Measurements from ENCODE around the gene SRRM5. TPM values are rescaled to one million over a fixed set of nuclear protein-coding genes. Genes with fewer than 3 reads are reported as not detected.

SRRM5 gene
- total RNA-seq, 1 donor: under 0.01 TPM

GRCh38 chr19:43616306-43616705 lies 4.4 kb downstream of the SRRM5 start:
- no peak overlapping the region for H3K4me3 ChIP-seq (ENCODE audit: low read depth, low read length)
- TF ChIP-seq CTCF (IDR thresholded peaks at IDR 0.05; ENCODE audit: insufficient read depth, low read depth, low read length): no peak
- no peak for DNase-seq (ENCODE audit: low read depth)

GRCh38 chr19:43616954-43617353 lies 5.1 kb downstream of the SRRM5 start:
- H3K4me3 ChIP-seq (ENCODE audit: low read depth, low read length): no peak overlapping the region
- no peak for TF ChIP-seq CTCF (IDR thresholded peaks at IDR 0.05; ENCODE audit: insufficient read depth, low read depth, low read length)
- DNase-seq (ENCODE audit: low read depth): no peak

GRCh38 chr19:43618921-43619261 lies 7.0 kb downstream of the SRRM5 start:
- peak overlapping the region; percentile 68 for H3K4me3 ChIP-seq (ENCODE audit: low read depth, low read length)
- DNase-seq (ENCODE audit: low read depth): no peak
- no peak for TF ChIP-seq CTCF (IDR thresholded peaks at IDR 0.05; ENCODE audit: insufficient read depth, low read depth, low read length)

- H3K4me3 ChIP-seq (ENCODE audit: low read depth, low read length): peak within 1 kb of the TSS; percentile 68
- peak; percentile 87 for DNase-seq (ENCODE audit: low read depth)
- no peak for TF ChIP-seq CTCF (IDR thresholded peaks at IDR 0.05; ENCODE audit: insufficient read depth, low read depth, low read length)
Measured at GRCh38 chr19:43619262-43620060, 7.6 kb downstream of the SRRM5 start, which contains the start of gene ZNF428. Gene ZNF428, minus strand, starts transcription at chr19:43619629. Its CDS starts 5,325 bp downstream, at chr19:43614304.

- peak overlapping the region; percentile 68 for H3K4me3 ChIP-seq (ENCODE audit: low read depth, low read length)
- TF ChIP-seq CTCF (IDR thresholded peaks at IDR 0.05; ENCODE audit: insufficient read depth, low read depth, low read length): no peak
- DNase-seq (ENCODE audit: low read depth): no peak
Measured at GRCh38 chr19:43620061-43621001, 8.4 kb downstream of the SRRM5 start.

GRCh38 chr19:43622070-43622469 lies 10.2 kb downstream of the SRRM5 start:
- H3K4me3 ChIP-seq (ENCODE audit: low read depth, low read length): no peak overlapping the region
- no peak for TF ChIP-seq CTCF (IDR thresholded peaks at IDR 0.05; ENCODE audit: insufficient read depth, low read depth, low read length)
- DNase-seq (ENCODE audit: low read depth): no peak
